ENCODE data around the gene ZNF532. TPM values are rescaled to one million over a fixed set of nuclear protein-coding genes. Genes with fewer than 3 reads are reported as not detected.

Gene ZNF532
- total RNA-seq, 4 donors from 2014 or later, result 80.2 to 111 (median 109) TPM

DNA sequence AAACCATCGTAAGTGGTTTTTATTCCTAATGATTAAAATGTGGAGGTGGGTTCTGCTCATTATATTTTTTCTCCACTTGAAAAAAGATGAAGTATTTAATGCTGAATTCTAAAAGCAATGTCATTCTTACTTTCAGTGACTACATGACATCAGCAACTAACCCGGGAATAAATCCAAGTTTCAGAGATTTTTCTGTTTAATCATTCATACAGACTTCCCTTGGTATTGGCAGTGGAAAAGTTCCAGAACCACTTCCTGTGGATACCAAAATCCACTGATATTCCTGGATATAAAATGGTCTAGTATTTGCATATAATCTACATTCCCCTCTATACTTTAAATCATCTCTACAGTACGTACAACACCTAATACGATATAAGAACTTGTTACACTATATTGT, 128.6 kb downstream of the ZNF532 start:
- H3K27me3 ChIP-seq, result no peaks in the 10 kb centered on the region
- peak overlapping the region; percentile 58 to 85 (median 66) for H3K27ac ChIP-seq
- peaks cover 4 to 46% of the 10 kb centered on the region in 2 donors for H3K4me1 ChIP-seq
- TF ChIP-seq, protein P1, sequence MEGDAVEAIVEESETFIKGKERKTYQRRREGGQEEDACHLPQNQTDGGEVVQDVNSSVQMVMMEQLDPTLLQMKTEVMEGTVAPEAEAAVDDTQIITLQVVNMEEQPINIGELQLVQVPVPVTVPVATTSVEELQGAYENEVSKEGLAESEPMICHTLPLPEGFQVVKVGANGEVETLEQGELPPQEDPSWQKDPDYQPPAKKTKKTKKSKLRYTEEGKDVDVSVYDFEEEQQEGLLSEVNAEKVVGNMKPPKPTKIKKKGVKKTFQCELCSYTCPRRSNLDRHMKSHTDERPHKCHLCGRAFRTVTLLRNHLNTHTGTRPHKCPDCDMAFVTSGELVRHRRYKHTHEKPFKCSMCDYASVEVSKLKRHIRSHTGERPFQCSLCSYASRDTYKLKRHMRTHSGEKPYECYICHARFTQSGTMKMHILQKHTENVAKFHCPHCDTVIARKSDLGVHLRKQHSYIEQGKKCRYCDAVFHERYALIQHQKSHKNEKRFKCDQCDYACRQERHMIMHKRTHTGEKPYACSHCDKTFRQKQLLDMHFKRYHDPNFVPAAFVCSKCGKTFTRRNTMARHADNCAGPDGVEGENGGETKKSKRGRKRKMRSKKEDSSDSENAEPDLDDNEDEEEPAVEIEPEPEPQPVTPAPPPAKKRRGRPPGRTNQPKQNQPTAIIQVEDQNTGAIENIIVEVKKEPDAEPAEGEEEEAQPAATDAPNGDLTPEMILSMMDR (IDR thresholded peaks at IDR 0.05), result no peak
- no peak for TF ChIP-seq POLR2A (IDR thresholded peaks at IDR 0.05)
- H3K9me3 ChIP-seq, result no peaks in the 10 kb centered on the region
- no peak for DNase-seq
- intact Hi-C loops (cut with DNase I), result loop anchor here (10.0 kb wide), 1 partner anchor 208 kb away; no protein-coding TSS in a partner anchor
- no peaks in the 10 kb centered on the region for H3K36me3 ChIP-seq
- WGBS, 2 donors, result 55 to 66% methylated on average over 4 of the region's 4 CpGs
- H3K4me3 ChIP-seq (replicated peaks in 1 of 3), result no peak overlapping the region

DNA sequence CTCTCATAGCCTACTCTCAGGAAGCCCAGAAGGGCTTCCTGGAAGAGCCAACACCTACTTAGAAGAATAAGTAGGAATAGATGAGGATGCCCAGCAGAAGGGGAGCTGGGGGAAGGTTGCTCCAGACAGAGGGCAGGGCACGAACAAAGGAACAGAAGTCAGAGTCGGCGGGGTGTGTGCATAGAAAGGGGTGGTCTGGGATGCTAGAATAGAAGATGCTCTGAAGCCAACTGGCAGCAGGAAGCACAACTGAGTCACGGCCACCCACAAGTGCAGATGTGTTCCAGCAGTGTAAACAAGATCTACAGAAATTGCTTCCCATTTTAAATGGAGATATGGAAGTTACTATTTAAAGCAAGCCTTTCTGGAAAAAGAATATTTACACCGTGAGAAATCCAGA, 131.0 kb downstream of the ZNF532 start:
- no peak for TF ChIP-seq POLR2A (IDR thresholded peaks at IDR 0.05)
- TF ChIP-seq, protein P1 (IDR thresholded peaks at IDR 0.05), result no peak
- DNase-seq, result no peak
- Histone ChIP-seq H3K9me3 (no peaks in the 10 kb centered on the region), H3K4me1 (peaks cover 4 to 44% of the 10 kb centered on the region in 2 donors), H3K27ac (peak overlapping the region in 1 of 3 donors; percentile 85), H3K4me3 (replicated peaks in 1 of 3) (no peak overlapping the region), H3K36me3 (no peaks in the 10 kb centered on the region), H3K27me3 (no peaks in the 10 kb centered on the region)
- intact Hi-C loops (cut with DNase I), result loop anchor here (10.0 kb wide), 1 partner anchor 211 kb away; no protein-coding TSS in a partner anchor
- 64 to 75% methylated on average over 5 of the region's 5 CpGs for WGBS, 2 donors

DNA sequence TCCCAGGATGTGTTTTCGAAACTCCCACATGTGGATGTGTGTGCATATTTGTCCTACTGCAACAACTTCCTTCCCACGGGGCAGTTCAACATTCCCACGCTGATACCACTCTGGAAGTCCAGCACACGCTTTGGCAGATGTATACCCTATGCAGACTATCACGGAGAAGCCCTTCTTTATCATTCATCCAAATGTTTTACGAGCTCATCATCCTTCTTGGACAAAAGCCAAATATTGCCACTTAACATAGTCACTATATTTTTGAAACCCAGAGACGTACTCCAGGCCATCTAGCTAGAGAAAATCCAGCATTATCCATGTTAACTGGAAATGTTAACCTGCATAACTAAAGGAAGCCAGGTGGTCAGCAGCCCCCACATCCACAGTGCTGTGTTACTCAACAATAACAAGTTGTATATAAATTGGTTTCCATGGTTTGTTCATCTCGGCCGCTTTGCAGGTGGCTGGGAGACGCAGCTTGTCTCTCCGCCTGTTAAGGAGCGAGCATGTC, 131.5 kb downstream of the ZNF532 start:
- DNase-seq, result no peak
- intact Hi-C loops (cut with DNase I), result loop anchor here (10.0 kb wide), 1 partner anchor 211 kb away; no protein-coding TSS in a partner anchor
- peak overlapping the region in 2 of 3 donors; percentile 50 to 85 for H3K27ac ChIP-seq
- TF ChIP-seq, protein P1 (IDR thresholded peaks at IDR 0.05), result no peak
- TF ChIP-seq POLR2A (IDR thresholded peaks at IDR 0.05), result no peak
- no peaks in the 10 kb centered on the region for H3K9me3 ChIP-seq
- WGBS, 2 donors, result 67 to 80% methylated on average over 12 of the region's 12 CpGs
- no peak overlapping the region for H3K4me3 ChIP-seq (replicated peaks in 1 of 3)
- H3K27me3 ChIP-seq, result no peaks in the 10 kb centered on the region
- peaks cover 4 to 39% of the 10 kb centered on the region in 2 donors for H3K4me1 ChIP-seq
- H3K36me3 ChIP-seq, result no peaks in the 10 kb centered on the region

DNA sequence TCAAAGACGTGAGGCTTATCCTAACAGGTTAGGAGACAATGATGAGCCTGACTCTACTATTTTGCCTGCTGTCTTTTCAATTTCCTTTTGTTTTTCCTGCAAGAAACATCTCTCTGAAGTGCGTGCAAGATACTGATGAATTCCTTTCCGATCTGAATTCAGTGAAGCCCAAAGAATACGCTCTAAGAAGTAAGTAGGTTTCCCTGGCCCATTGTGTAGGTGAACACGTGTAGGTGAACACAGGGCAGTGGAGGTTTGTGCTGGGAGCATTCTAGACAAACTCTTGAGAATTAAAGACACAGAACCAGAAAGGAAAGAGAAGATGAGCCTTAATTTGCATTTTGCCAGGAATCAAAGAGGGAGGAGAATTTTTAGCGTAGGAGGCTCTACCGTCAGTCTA, 132.0 kb downstream of the ZNF532 start:
- Histone ChIP-seq H3K36me3 (no peaks in the 10 kb centered on the region), H3K4me1 (peaks cover 4 to 34% of the 10 kb centered on the region in 2 donors), H3K4me3 (replicated peaks in 1 of 3) (no peak overlapping the region), H3K9me3 (no peaks in the 10 kb centered on the region), H3K27me3 (no peaks in the 10 kb centered on the region), H3K27ac (peak overlapping the region in 2 of 3 donors; percentile 50 to 85)
- no peak for DNase-seq
- 81 to 83% methylated on average over 7 of the region's 7 CpGs for WGBS, 2 donors
- TF ChIP-seq POLR2A (IDR thresholded peaks at IDR 0.05), result no peak
- TF ChIP-seq, protein P1 (IDR thresholded peaks at IDR 0.05), result no peak
- intact Hi-C loops (cut with DNase I), result loop anchor here (10.0 kb wide), 1 partner anchor 212 kb away; no protein-coding TSS in a partner anchor

DNA sequence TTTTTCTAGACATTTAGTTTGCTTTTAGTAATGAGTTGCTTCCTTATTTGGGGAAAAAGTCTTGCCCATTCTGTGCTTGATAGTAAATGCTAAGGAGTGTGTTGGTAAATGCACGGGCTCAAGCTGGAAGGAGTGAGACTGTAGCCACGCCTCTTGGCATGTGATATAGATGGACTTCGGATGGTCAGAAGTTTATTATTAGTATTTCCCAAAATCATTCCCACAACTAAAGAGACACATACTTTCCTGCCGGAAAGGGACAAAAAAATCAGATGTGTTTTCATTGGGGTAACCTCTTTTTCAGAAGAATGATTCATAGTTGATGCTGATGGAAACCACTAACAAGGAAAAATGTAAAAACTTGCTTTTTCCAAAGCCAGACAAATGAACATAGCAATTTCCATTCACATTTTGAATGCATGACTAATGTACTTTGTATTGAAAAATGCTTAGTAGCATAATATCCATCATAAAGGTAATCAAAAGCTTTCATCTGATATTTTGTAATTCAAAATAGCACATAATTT, 133.2 kb downstream of the ZNF532 start:
- intact Hi-C loops (cut with DNase I), result loop anchor here (10.0 kb wide), 1 partner anchor 213 kb away; no protein-coding TSS in a partner anchor

More for the DNA sequence above, 133.2 kb downstream of the ZNF532 start:
- no peaks in the 10 kb centered on the region for H3K27me3 ChIP-seq
- peaks cover 4 to 23% of the 10 kb centered on the region in 2 donors for H3K4me1 ChIP-seq
- WGBS, 2 donors, result 55 to 62% methylated on average over 4 of the region's 4 CpGs
- H3K9me3 ChIP-seq, result no peaks in the 10 kb centered on the region
- TF ChIP-seq, protein P1 (IDR thresholded peaks at IDR 0.05), result no peak
- TF ChIP-seq POLR2A (IDR thresholded peaks at IDR 0.05), result no peak
- DNase-seq, result no peak
- H3K36me3 ChIP-seq, result no peaks in the 10 kb centered on the region
- H3K27ac ChIP-seq, result peak overlapping the region; percentile 35 to 61 (median 57)
- no peak overlapping the region for H3K4me3 ChIP-seq (replicated peaks in 1 of 3)
